T-helper 1 cell treated with Interleukin-12 subunit alpha and Interleukin-12 subunit beta and Interleukin-4 antibody, amounts not matched to agents 30 μg/mL and 1 μg/mL, for 36 hours (primary cell): Measurements from ENCODE around the gene NXN.

ENCODE experiments used
- H3K27ac Mint-ChIP-seq: one replicate; pipeline ENCODE4 v1.8.0; 2021; ENCODE audit warnings: mild to moderate bottlenecking, mixed read lengths
- H3K27me3 Mint-ChIP-seq: one replicate; pipeline ENCODE4 v1.8.0; 2021; ENCODE audit warnings: low read depth, mixed read lengths
- H3K36me3 Mint-ChIP-seq: one replicate; pipeline ENCODE4 v1.8.0; 2021; ENCODE audit warnings: low read depth, mixed read lengths
- H3K4me1 Mint-ChIP-seq: one replicate; pipeline ENCODE4 v1.8.0; 2021; ENCODE audit warnings: low read depth, mixed read lengths
- H3K4me3 Mint-ChIP-seq: one replicate; pipeline ENCODE4 v1.8.0; 2021; ENCODE audit warnings: mild to moderate bottlenecking, moderate library complexity, mixed read lengths
- H3K9me3 Mint-ChIP-seq: one replicate; pipeline ENCODE4 v1.8.0; 2021; ENCODE audit warnings: mixed read lengths

The NXN gene

DNA sequence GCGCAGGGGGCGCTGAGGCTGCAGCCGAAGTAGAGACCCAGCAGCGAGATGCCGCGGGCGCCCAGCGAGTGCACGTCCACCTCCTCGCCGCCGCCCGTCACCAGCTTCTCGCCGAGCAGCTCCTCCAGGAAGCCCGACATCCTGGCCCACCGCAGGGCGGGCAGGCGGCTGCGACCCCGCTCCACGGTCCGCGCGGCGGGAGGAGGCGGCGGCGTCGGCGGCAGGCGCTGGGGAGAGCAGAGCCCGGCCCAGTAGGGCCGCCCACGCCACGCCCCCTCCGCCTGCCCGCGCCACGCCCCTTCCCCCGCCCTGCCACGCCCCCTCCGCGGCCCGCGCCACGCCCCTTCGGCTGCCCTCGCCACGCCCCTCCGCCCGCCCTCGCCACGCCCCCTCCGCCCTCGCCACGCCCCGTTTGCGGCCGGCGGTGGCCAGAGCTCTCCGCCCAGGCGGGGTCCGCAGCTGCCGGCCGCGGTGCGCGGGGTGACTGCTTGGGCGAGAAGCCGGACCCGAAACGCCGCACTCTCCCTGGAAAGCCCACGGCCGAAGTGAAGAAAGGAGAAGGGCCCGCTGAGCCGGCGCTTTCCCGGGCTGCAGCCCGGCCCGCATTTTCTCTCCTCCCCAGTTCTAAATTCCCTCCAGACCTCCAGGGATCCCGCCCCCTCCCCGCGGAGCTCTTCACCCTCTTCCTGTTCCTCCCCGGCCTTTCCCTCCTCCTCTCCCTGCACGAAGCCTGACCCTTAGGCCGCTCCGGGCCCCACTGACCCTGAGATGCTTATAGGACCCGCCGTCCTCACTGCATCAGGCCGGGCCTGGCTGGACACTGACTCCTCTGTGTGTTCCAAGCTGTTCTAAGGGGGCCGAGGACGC, at the start of gene NXN:
NXN (minus strand) TSS at position 238 of the 867 bp plus-strand sequence.
- Mint-ChIP-seq H3K36me3 (no peaks in the 10 kb centered on the region), H3K4me1 (peaks cover 11% of the 10 kb centered on the region), H3K27ac (no peak within 1 kb of the TSS), H3K9me3 (no peaks in the 10 kb centered on the region), H3K4me3 (peak within 1 kb of the TSS; percentile 73), H3K27me3 (peaks cover 38% of the 10 kb centered on the region)

DNA sequence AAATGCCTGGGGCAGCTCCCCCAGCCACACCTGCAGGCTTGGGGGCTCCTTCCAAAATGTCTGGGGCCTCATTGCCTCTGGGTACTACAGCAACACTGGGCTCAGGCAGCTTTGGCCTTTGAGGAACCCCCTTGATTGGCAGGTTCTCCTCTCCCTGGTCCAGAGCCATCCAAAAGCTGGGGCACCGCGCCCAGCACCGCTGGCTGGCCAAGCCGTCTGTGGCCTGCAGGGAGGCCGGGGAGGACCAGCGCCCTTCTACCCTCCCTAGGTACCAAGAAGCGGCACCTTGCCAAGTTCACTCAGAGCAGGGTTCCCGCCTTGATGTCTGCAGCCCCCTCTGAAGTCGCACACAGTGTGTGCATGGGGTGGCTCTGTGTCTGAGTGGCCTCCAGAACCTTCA, 47.5 kb upstream of the NXN start:
- Mint-ChIP-seq H3K9me3 (no peaks in the 10 kb centered on the region), H3K36me3 (no peaks in the 10 kb centered on the region), H3K4me1 (no peaks in the 10 kb centered on the region), H3K27me3 (no peaks in the 10 kb centered on the region), H3K4me3 (no peak overlapping the region), H3K27ac (no peak overlapping the region)

DNA sequence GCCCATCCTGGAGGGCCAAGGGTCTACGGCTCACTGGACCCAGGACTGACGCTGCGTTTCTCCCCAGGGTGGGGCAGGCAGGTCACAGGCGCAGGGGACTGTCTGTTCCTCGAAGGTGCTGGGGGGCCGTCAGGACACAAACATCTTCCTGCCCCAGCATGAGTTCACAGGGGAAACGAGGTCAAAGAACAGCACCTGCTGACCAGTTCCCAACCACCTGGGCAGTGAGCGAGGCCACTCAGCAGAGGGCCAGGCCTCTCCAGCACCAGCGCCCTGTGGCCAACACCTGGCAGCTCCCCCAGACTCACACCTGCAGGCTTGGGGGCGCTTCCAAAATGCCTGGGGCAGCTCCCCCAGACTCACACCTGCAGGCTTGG, 47.0 kb upstream of the NXN start:
- Mint-ChIP-seq H3K4me1 (no peaks in the 10 kb centered on the region), H3K36me3 (no peaks in the 10 kb centered on the region), H3K27me3 (no peaks in the 10 kb centered on the region), H3K9me3 (no peaks in the 10 kb centered on the region), H3K4me3 (no peak overlapping the region), H3K27ac (no peak overlapping the region)

DNA sequence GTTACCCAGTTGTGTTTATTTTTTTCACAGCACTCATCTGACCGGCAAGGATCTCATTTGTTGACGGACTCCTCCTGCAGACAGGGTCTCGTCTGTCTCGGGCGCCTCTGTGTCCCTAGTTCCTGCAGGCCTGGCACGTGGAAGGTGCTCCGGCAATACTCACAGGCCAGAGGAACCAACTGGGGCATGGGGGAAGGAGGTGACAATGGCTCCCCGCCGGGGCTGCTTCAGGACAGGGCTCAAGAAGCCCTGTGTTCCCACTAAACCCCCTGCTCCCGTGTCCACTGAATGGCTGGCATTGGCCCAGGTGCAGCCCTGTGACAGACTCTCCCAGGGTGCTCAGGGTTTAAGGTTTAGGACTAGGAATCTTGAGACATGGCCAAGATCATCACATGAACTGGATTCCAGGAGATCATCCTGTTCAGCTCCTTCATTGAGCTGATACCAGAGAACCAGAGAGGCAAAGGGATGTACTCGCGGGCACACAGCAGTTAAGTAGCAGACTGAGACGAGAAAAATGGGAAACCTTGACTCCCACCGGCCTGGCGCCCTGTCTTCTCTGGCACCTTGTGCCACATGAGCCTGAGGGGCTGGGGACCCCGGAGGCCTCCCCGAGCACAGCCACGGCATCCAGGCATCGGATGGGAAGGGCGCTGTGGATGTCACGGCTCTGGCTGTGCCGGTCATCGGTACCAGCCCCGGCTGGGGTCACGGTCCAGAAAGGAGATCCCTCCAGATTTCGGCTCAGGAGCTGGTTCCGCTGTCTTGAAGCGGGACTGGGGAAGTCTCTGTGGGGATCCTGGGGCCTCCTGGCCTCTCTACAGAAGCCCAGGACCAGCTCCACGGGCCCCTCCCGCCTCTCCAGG, 46.4 kb upstream of the NXN start:
- H3K36me3 Mint-ChIP-seq, result no peaks in the 10 kb centered on the region

DNA sequence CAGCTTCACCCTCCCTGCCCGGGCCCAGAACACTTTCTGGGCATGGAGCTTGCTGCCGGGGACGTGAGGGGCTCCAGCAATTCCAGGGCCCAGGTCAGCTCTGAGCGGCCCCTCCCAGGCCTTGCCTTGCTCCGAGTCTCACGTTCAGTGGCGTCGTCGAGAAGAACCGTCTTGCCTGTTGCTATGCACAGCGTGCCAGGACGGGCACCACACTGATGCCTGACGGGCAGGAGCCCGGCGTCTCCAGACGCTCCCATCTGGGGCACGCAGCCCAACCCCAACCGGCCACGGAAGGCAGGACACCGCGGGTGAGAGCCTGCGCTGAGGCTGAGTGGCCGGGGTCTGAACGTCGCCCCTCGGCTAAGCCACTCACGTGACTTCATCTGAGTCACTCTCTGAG, 44.5 kb upstream of the NXN start:
- H3K27ac Mint-ChIP-seq, result no peak overlapping the region
- H3K4me3 Mint-ChIP-seq, result no peak overlapping the region
- H3K9me3 Mint-ChIP-seq, result no peaks in the 10 kb centered on the region
- H3K36me3 Mint-ChIP-seq, result no peaks in the 10 kb centered on the region
- H3K27me3 Mint-ChIP-seq, result no peaks in the 10 kb centered on the region
- no peaks in the 10 kb centered on the region for H3K4me1 Mint-ChIP-seq

More for the DNA sequence above, 46.4 kb upstream of the NXN start:
- Mint-ChIP-seq H3K9me3 (no peaks in the 10 kb centered on the region), H3K27me3 (no peaks in the 10 kb centered on the region), H3K4me3 (no peak overlapping the region), H3K4me1 (no peaks in the 10 kb centered on the region), H3K27ac (no peak overlapping the region)

DNA sequence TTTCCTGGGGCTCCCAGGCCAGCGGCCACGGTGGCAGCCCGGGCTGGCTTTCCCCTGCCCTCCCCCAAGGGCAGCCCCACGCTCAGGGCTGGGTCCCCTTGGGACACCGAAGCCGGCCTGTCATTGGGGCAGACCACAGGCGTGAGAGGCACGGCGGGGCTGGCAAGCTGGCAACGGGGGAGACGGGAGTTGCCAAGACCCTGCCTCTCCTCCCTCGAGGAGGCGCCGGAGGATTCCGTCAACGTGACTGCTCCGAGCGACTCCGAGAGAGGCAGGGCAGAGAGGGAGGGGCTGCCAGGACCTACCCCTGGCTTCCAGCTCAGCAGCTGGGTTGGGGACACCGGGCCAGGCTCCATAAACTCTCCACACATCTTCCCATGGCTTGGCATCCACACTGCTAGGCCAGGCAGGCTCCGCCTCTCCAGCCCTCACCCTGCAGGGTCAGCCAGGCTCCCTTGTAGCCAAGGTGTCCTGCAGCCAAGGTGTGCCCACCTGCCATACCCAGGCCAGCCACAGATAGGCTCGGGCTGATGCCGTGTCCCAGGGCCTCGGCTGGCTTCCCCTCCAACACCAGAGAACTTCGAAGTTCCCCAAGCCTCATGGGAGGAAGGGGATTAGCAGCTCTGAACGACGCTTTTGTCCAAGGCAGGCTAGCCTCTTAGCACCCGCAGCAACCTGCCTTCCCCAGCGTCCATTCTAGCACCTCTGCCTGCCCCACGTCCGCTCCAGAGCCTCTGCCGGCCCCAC, 42.9 kb upstream of the NXN start:
- H3K36me3 Mint-ChIP-seq, result no peaks in the 10 kb centered on the region
- H3K4me3 Mint-ChIP-seq, result no peak overlapping the region
- no peak overlapping the region for H3K27ac Mint-ChIP-seq
- no peaks in the 10 kb centered on the region for H3K4me1 Mint-ChIP-seq
- H3K9me3 Mint-ChIP-seq, result no peaks in the 10 kb centered on the region
- H3K27me3 Mint-ChIP-seq, result no peaks in the 10 kb centered on the region

DNA sequence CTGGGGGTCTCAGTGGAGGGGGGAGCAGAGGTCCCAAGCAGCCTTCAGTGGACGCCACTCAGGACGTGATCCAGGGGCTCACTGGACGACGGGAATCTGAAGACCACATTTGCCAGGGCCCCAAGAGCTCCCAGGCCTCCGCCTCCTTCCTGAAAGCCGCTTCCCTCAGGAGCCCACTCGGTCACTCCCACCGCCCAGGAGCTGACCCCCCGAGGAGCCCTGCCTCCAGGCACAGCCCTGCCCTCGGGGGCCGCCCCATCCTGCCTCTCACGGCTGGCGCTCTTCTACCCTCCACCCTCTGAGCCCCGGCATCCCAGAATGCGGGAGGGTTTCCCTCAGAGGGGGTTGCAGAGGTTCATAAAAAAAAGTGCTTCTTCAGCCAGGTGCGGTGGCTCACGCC, 41.6 kb upstream of the NXN start:
- H3K36me3 Mint-ChIP-seq, result no peaks in the 10 kb centered on the region
- H3K27ac Mint-ChIP-seq, result no peak overlapping the region
- no peaks in the 10 kb centered on the region for H3K4me1 Mint-ChIP-seq
- H3K4me3 Mint-ChIP-seq, result no peak overlapping the region
- no peaks in the 10 kb centered on the region for H3K27me3 Mint-ChIP-seq
- no peaks in the 10 kb centered on the region for H3K9me3 Mint-ChIP-seq

DNA sequence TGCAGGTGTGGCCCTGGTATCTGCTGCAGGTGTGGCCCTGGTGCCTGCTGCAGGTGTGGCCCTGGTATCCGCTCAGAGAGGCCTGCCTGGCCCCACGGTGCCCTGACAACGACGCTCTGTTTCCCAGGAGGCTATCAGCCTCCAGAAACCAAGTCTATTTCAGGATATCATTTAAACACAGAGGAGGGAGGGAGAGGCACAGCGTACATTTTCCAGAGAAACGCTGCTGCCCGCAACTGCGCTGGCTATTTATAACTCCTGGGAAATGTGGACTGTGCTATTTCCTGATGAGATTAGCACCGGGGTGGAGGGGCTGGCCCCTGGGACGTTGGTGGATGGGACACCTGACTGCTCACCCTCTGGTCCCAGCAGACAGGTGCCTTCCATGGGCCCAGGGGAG, 39.9 kb upstream of the NXN start:
- Mint-ChIP-seq H3K9me3 (no peaks in the 10 kb centered on the region), H3K4me3 (no peak overlapping the region), H3K36me3 (no peaks in the 10 kb centered on the region), H3K27ac (no peak overlapping the region), H3K27me3 (no peaks in the 10 kb centered on the region), H3K4me1 (no peaks in the 10 kb centered on the region)

DNA sequence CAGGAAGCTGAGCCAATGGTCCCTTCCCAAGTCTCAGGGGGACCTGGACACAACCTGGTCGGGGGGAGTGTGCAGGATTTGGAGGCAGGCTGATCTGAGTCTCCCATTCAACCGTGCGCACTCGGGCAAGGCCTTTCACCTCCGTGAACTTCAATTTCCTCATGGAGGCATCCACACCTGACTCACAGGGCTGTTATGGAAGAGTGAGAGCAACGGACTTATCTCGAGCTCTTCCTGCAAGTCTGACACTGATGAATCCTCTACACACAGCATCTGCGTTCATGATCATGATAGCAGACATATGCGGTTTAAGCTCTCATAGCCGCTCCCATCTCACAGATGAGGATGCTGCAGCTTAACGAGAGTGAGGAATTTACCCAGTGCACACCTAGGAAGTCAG, 39.0 kb upstream of the NXN start:
- Mint-ChIP-seq H3K4me1 (no peaks in the 10 kb centered on the region), H3K36me3 (no peaks in the 10 kb centered on the region), H3K4me3 (no peak overlapping the region), H3K27ac (no peak overlapping the region), H3K27me3 (no peaks in the 10 kb centered on the region), H3K9me3 (no peaks in the 10 kb centered on the region)

DNA sequence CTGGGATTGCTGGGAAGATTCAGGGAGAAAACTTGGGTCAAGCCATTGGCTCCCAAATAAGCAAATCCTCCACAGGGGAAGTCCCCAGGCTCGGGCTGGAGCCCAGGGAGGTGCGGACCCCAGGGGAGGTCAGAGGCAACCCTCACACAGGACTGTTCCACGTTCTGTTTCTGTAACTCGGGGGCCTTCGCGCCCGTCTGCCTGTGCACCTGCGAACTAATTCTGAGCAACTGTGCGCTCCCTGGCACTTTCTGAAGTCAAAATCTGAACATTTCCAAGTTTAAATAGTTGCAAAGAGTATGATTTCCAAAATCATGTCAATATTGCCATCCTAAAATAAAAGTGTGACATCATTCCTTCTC, 34.1 kb upstream of the NXN start:
- H3K4me3 Mint-ChIP-seq, result no peak overlapping the region
- no peak overlapping the region for H3K27ac Mint-ChIP-seq
- H3K36me3 Mint-ChIP-seq, result peaks cover 2% of the 10 kb centered on the region
- H3K27me3 Mint-ChIP-seq, result no peaks in the 10 kb centered on the region
- H3K4me1 Mint-ChIP-seq, result no peaks in the 10 kb centered on the region
- H3K9me3 Mint-ChIP-seq, result no peaks in the 10 kb centered on the region

DNA sequence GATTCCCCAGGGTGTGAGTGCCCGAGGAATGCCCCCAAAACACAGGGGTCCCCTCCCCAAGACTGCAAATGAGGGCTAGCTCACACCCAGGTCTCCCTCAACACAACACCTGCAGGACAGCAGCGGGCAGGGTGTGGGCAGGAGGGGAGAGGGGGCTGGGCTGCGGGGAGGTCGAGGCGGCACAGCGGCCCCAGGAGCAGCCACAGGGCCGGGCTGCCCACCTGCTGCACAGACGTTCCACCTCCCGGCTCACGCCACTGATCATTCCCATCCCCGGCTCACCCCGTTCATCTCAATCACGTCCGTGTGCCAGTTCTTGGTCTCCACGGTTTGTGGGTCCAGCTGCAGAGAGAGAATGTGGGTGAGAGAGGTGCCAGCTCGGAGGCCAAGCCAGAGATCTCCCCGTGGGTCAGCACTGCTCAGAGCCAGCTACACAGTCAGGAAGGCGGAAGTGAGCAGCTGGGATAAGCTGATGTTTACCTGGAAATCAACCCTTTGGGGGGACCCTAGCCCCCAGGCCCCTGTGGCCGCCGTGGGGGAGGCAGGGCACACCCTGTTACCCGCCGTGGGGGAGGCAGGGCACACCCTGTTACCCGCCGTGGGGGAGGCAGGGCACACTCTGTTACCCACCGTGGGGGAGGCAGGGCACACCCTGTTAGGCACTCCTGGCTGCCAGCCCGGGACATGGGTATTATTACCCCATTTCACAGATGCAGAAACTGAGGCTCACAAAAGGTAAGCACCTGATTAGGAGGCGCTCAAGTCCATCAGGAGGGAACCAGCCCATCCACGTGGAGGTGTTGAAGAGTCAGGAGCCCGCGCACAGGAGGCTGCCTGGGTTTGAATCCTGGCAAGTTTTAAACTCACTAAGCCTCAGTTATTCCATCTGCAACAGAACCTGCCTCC, 33.5 kb upstream of the NXN start:
- Mint-ChIP-seq H3K27ac (no peak overlapping the region), H3K4me1 (no peaks in the 10 kb centered on the region), H3K27me3 (no peaks in the 10 kb centered on the region), H3K36me3 (peaks cover 2% of the 10 kb centered on the region), H3K4me3 (no peak overlapping the region), H3K9me3 (no peaks in the 10 kb centered on the region)

DNA sequence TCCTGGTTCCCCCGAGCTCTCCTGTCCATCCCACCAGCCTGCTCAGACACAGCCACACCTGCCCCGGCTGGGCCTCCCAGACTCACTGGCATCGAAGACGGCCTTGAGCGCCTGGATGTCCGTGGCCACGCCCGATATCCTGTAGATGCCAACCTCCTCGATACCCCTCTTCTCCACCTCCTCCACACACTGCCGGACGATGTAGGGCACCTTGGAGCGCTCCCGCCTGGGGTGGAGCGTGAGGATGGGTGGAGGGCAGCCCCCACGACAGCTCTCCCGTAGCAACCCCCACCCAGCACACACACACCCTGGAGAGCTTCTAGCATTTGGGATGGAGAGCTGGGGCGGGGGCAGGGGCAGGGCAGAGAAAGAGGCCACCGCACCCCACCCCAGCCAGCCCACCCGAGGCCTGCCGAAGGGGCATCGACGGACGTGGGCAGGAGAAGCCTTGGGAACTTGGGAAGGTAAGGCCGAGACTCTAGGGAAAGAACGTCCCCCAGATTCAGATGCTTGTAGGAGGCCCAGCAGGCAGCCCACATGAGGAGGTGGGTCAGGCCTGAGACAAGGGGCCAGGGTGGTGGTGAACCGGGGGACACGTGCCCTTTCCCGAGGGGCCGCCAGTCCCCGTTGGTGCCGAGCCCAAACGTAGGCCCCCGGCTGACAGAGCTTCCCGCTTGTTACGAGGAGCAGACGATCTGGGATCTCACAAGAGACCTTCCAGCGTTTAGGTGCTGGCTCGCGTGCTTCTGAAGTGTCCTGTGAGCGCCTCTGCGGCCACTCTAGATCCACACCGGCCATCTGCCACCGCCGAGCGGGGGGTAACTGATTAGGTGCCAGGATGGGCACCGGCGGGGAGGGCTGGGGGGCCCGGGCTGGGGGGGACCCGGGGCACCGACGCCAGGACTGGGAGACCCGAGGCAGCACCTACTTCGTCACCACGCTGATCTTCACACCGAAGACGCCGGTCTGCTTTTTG, 32.5 kb upstream of the NXN start:
- H3K9me3 Mint-ChIP-seq, result no peaks in the 10 kb centered on the region
- H3K36me3 Mint-ChIP-seq, result peaks cover 2% of the 10 kb centered on the region
- H3K27ac Mint-ChIP-seq, result no peak overlapping the region
- H3K4me1 Mint-ChIP-seq, result no peaks in the 10 kb centered on the region
- no peaks in the 10 kb centered on the region for H3K27me3 Mint-ChIP-seq
- H3K4me3 Mint-ChIP-seq, result no peak overlapping the region

DNA sequence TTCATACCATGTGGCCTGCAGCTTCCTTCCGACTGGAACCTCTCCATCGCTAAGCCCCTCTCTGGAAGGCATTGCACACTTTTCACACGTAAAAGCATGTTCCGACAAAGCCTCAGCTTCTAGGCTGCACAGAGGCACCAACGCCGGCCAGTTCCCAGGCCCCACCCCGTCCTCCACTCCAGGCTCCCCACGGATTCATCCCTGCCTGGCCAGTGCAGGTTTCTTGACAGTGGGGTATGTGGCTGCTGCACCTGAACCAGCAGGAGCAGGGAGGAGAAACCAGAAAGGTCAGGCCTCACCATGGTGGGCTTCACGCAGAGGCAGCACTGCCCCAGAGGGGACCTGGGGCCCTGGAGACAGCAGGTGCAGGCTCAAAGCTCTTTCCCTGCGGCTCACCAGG, 31.6 kb upstream of the NXN start:
- no peaks in the 10 kb centered on the region for H3K9me3 Mint-ChIP-seq
- peaks cover 2% of the 10 kb centered on the region for H3K36me3 Mint-ChIP-seq
- H3K4me1 Mint-ChIP-seq, result no peaks in the 10 kb centered on the region
- H3K4me3 Mint-ChIP-seq, result no peak overlapping the region
- H3K27me3 Mint-ChIP-seq, result no peaks in the 10 kb centered on the region
- no peak overlapping the region for H3K27ac Mint-ChIP-seq
